Astrocyte of the cerebellum (primary cell): ENCODE results near the gene PDE4D.

Experiments
- DNase-seq: peaks from one replicate; pipeline ENCODE4 v3.0.0-alpha.2; 2011; ENCODE audit warnings: low read depth
- H3K4me3 ChIP-seq: 2 replicates; pipeline ENCODE4 v1.5.1; 2011; ENCODE audit warnings: mild to moderate bottlenecking, low read depth, low read length, moderate library complexity
- CTCF ChIP-seq: IDR thresholded peaks from 2 replicates; pipeline ENCODE4 v1.5.1; 2012; ENCODE audit warnings: low read length, low read depth, moderate library complexity, mild to moderate bottlenecking; ENCODE audit errors: missing control alignments
- in situ Hi-C: cut with HindIII; loops from 2 replicates; pipeline ENCODE4 v1.10.0; 2017; ENCODE audit warnings: low sequenced_read_pairs

The PDE4D gene

GRCh38 chr5:59724482-59725391, 168.8 kb downstream of the PDE4D start:
- H3K4me3 ChIP-seq, result no peak overlapping the region
- in situ Hi-C loops, result no loop called here
- TF ChIP-seq CTCF, result peak; percentile 79
- DNase-seq, result no peak

- in situ Hi-C loops, result no loop called here
- H3K4me3 ChIP-seq, result no peak overlapping the region
- no peak for TF ChIP-seq CTCF
- no peak for DNase-seq
Measured at GRCh38 chr5:59722874-59723273, 170.7 kb downstream of the PDE4D start.

- DNase-seq, result no peak
- no peak overlapping the region for H3K4me3 ChIP-seq
- TF ChIP-seq CTCF, result no peak
- in situ Hi-C loops, result no loop called here
Measured at GRCh38 chr5:59721741-59722140, 171.8 kb downstream of the PDE4D start.

- in situ Hi-C loops, result no loop called here
- no peak overlapping the region for H3K4me3 ChIP-seq
- DNase-seq, result no peak
- no peak for TF ChIP-seq CTCF
Measured at GRCh38 chr5:59720063-59720462, 173.5 kb downstream of the PDE4D start.

GRCh38 chr5:59716966-59717500, 176.5 kb downstream of the PDE4D start:
- no peak for DNase-seq
- TF ChIP-seq CTCF, result no peak
- H3K4me3 ChIP-seq, result no peak overlapping the region
- in situ Hi-C loops, result no loop called here

- no peak for DNase-seq
- H3K4me3 ChIP-seq, result no peak overlapping the region
- no peak for TF ChIP-seq CTCF
- in situ Hi-C loops, result no loop called here
Measured at GRCh38 chr5:59716029-59716428, 177.5 kb downstream of the PDE4D start.
